ENCODE measurements around the gene PHOSPHO2.

PHOSPHO2 gene

GRCh38 chr2:169694113-169694893, at the start of gene PHOSPHO2, which contains the start of gene CFAP210:
PHOSPHO2 (plus strand) TSS chr2:169694469; CDS start chr2:169700972, 6,503 bp downstream.
CFAP210 (minus strand) TSS chr2:169694405; CDS start chr2:169694327, 78 bp downstream.
- DNase-seq: peak; percentile 96

- DNase-seq: no peak
These were observed 46.8 kb upstream of the PHOSPHO2 start for GRCh38 chr2:169647496-169647895.

- no peak for DNase-seq
These were observed 45.0 kb upstream of the PHOSPHO2 start for GRCh38 chr2:169649278-169649677.

GRCh38 chr2:169653636-169654035, 40.6 kb upstream of the PHOSPHO2 start:
- no peak for DNase-seq

- no peak for DNase-seq
These were observed 38.1 kb upstream of the PHOSPHO2 start for GRCh38 chr2:169656164-169656563.

GRCh38 chr2:169658877-169659276, 35.4 kb upstream of the PHOSPHO2 start:
- DNase-seq: no peak

- DNase-seq: no peak
These were observed 34.9 kb upstream of the PHOSPHO2 start for GRCh38 chr2:169659320-169659719.

GRCh38 chr2:169661265-169661664, 33.0 kb upstream of the PHOSPHO2 start:
- no peak for DNase-seq

- no peak for DNase-seq
These were observed 31.5 kb upstream of the PHOSPHO2 start for GRCh38 chr2:169662744-169663143.

- DNase-seq: no peak
These were observed 31.0 kb upstream of the PHOSPHO2 start for GRCh38 chr2:169663247-169663646.

GRCh38 chr2:169664600-169664977, 29.7 kb upstream of the PHOSPHO2 start:
- peak; percentile 62 for DNase-seq

- DNase-seq: peak; percentile 37
These were observed 29.0 kb upstream of the PHOSPHO2 start for GRCh38 chr2:169664978-169665930.

GRCh38 chr2:169667583-169667982, 26.7 kb upstream of the PHOSPHO2 start:
- DNase-seq: no peak

- peak; percentile 36 for DNase-seq
These were observed 24.0 kb upstream of the PHOSPHO2 start for GRCh38 chr2:169670215-169670651.

GRCh38 chr2:169670937-169671336, 23.3 kb upstream of the PHOSPHO2 start:
- DNase-seq: no peak

- DNase-seq: no peak
These were observed 21.9 kb upstream of the PHOSPHO2 start for GRCh38 chr2:169672406-169672805.

GRCh38 chr2:169673106-169673505, 21.2 kb upstream of the PHOSPHO2 start:
- DNase-seq: no peak

GRCh38 chr2:169673921-169674320, 20.3 kb upstream of the PHOSPHO2 start:
- DNase-seq: no peak

- DNase-seq: no peak
These were observed 17.9 kb upstream of the PHOSPHO2 start for GRCh38 chr2:169676357-169676756.

- DNase-seq: no peak
These were observed 17.4 kb upstream of the PHOSPHO2 start for GRCh38 chr2:169676850-169677249.

- no peak for DNase-seq
These were observed 11.2 kb upstream of the PHOSPHO2 start for GRCh38 chr2:169683054-169683424.

GRCh38 chr2:169683425-169684134, 10.7 kb upstream of the PHOSPHO2 start:
- DNase-seq: no peak

- DNase-seq: no peak
These were observed 10.1 kb upstream of the PHOSPHO2 start for GRCh38 chr2:169684135-169684565.

Data from EL (cell line).